HL-60 (cell line): ENCODE data around the gene AQP1.

Source experiments
- DNase-seq, 2 experiments: peaks; one replicate each; pipeline ENCODE4 v3.0.0-alpha.2; 2010 to 2020; ENCODE audit warnings: low read depth in 1 of 2, low spot score in 1 of 2
- H3K27ac ChIP-seq: fragments of 250-450 bp; sonication (Bioruptor Pico); replicated peaks from 2 replicates; pipeline ENCODE4 v1.5.1; 2020; ENCODE audit warnings: mild to moderate bottlenecking, moderate library complexity
- H3K27me3 ChIP-seq: fragments of 250-450 bp; sonication (Bioruptor Pico); 2 replicates; pipeline ENCODE4 v1.5.1; 2021; ENCODE audit warnings: mild to moderate bottlenecking, moderate library complexity; ENCODE audit not compliant: insufficient read depth, poor library complexity, severe bottlenecking
- H3K4me3 ChIP-seq: replicated peaks from 2 replicates; pipeline ENCODE4 v1.5.1; 2011; ENCODE audit warnings: mild to moderate bottlenecking, control low read depth, low read length; ENCODE audit not compliant: insufficient read depth
- CTCF ChIP-seq: IDR thresholded peaks from one replicate; pipeline ENCODE4 v1.5.1; 2011; ENCODE audit warnings: low read length, control low read depth, inconsistent platforms; ENCODE audit not compliant: insufficient read depth
- GABPA ChIP-seq: IDR thresholded peaks from 2 replicates; pipeline ENCODE4 v1.6.1; 2012; ENCODE audit warnings: low read depth
- POLR2AphosphoS5 ChIP-seq: IDR thresholded peaks from 2 replicates; pipeline ENCODE4 v1.6.1; 2012; ENCODE audit warnings: low read depth
- REST ChIP-seq: IDR thresholded peaks from 2 replicates; pipeline ENCODE4 v1.6.1; 2012; ENCODE audit warnings: low read depth; ENCODE audit not compliant: insufficient replicate concordance
- SPI1 ChIP-seq: IDR thresholded peaks from 2 replicates; pipeline ENCODE4 v1.6.1; 2012; ENCODE audit warnings: low read depth, mild to moderate bottlenecking, borderline replicate concordance

Gene AQP1

GRCh38 chr7:30873207-30873606, 38.4 kb upstream of the AQP1 start:
- Histone ChIP-seq H3K27ac (no peak overlapping the region), H3K27me3 (no peaks in the 10 kb centered on the region), H3K4me3 (no peak overlapping the region)
- TF ChIP-seq POLR2AphosphoS5 = no peak
- no peak for TF ChIP-seq CTCF
- TF ChIP-seq REST = no peak
- no peak for TF ChIP-seq SPI1
- TF ChIP-seq GABPA = no peak
- DNase-seq = no peak

- no peak for TF ChIP-seq SPI1
- no peak for TF ChIP-seq POLR2AphosphoS5
- no peak for TF ChIP-seq CTCF
- TF ChIP-seq REST = no peak
- no peak for TF ChIP-seq GABPA
- Histone ChIP-seq H3K27me3 (no peaks in the 10 kb centered on the region), H3K4me3 (no peak overlapping the region), H3K27ac (no peak overlapping the region)
- DNase-seq = no peak
Observed at GRCh38 chr7:30873656-30874055, 38.0 kb upstream of the AQP1 start.

GRCh38 chr7:30874656-30875302, 36.9 kb upstream of the AQP1 start:
- DNase-seq = no peak
- no peak overlapping the region for H3K4me3 ChIP-seq
- H3K27me3 ChIP-seq = no peaks in the 10 kb centered on the region
- TF ChIP-seq SPI1 = no peak
- no peak for TF ChIP-seq POLR2AphosphoS5
- no peak for TF ChIP-seq CTCF
- TF ChIP-seq REST = no peak
- no peak for TF ChIP-seq GABPA
- H3K27ac ChIP-seq = no peak overlapping the region
